ENCODE measurements around the gene LDHAL6B. TPM values are rescaled to one million over a fixed set of nuclear protein-coding genes. Genes with fewer than 3 reads are reported as not detected.

LDHAL6B gene
- total RNA-seq, 2 experiments from 2014 or later: not detected

DNA sequence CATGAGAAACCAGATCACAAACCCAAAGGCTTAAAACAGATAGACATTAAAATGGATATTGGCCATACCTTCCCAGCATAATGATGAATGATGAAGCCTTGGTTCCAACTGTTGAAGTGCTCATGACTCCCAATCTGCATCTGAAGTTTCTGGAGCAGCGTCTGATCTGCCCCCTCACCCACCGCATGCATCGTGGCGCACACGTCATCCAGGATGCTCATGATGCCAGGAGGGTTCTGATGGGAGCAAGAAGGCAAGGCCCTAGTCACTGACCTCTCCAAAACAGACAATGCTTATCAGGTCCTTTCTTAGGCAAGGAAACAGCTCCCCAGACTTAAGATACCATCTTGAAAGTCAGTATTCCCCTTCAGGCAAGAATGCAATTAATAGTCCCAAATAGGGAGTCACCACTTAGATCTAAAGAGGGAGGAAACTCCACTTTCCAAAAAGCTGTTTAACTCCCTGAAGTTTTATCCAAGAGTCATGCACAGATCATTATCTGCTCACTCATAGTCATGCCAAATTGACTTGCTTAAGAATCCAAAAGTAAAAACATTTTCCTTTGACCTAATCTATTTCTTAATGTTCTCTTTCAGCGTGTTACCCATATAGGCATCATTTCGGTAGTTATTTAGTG, 2.1 kb downstream of the LDHAL6B start:
- no peak for DNase-seq
- CTCF ChIA-PET: interaction anchor here (1.2 kb wide), 1 partner anchor 9 kb away, joined by 3 read pairs; no protein-coding TSS in a partner anchor
- peaks cover 2% of the 10 kb centered on the region for H3K36me3 Mint-ChIP-seq (ENCODE audit: low read depth)
- H3K4me3 Mint-ChIP-seq: no peak overlapping the region
- no peak overlapping the region for H3K27ac Mint-ChIP-seq
- POLR2A ChIA-PET: no interaction called here
- H3K4me1 Mint-ChIP-seq: no peaks in the 10 kb centered on the region
- H3K9me3 Mint-ChIP-seq: no peaks in the 10 kb centered on the region
- peaks cover 2% of the 10 kb centered on the region for H3K27me3 Mint-ChIP-seq

DNA sequence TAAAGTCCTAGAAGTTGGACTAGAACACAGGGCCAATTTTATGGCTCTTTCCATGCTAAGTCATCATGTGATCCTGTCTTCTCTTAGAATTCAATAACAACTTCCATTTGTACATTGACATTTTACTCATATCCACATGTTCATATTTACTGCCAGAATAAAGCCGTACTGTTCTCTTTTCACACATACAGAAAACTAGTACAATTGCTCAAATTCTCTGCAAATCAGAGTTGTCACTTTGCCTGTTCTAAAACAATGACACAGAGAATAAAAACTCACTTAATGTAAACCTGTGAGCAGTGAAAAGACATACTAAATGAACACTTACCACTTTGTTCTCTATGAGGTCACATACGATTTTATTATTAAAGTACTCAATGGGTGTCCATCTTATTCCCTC, 3.5 kb downstream of the LDHAL6B start:
- no peaks in the 10 kb centered on the region for H3K4me1 Mint-ChIP-seq
- no peaks in the 10 kb centered on the region for H3K9me3 Mint-ChIP-seq
- CTCF ChIA-PET: no interaction called here
- H3K27ac Mint-ChIP-seq: no peak overlapping the region
- POLR2A ChIA-PET: no interaction called here
- H3K27me3 Mint-ChIP-seq: peaks cover 8% of the 10 kb centered on the region
- H3K4me3 Mint-ChIP-seq: no peak overlapping the region
- H3K36me3 Mint-ChIP-seq (ENCODE audit: low read depth): peaks cover under 1% of the 10 kb centered on the region
- DNase-seq: no peak

DNA sequence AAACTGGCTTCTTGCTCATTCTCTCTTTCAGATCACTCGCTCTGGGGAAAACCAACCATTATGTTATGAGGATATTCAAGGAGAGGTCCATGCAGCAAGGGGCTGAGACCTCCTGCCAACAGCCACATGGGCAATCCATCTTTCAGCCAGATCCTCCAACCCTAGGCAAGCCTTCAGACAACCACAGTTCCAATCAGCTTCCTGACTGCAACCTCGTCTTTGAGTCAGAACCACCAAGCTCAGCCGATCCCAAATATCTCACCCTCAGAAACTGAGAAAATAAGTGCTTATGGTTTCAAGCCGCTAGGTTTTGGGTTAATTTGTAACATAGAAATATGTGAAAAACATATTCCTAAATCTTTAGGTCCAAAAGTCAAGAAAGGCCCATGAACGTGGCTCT, 10.3 kb downstream of the LDHAL6B start:
- ChIA-PET CTCF (no interaction called here), POLR2A (no interaction called here)
- Mint-ChIP-seq H3K4me3 (no peak overlapping the region), H3K9me3 (no peaks in the 10 kb centered on the region), H3K36me3 (ENCODE audit: low read depth) (no peaks in the 10 kb centered on the region), H3K27ac (no peak overlapping the region), H3K4me1 (peaks cover 3% of the 10 kb centered on the region), H3K27me3 (peaks cover 13% of the 10 kb centered on the region)
- no peak for DNase-seq

DNA sequence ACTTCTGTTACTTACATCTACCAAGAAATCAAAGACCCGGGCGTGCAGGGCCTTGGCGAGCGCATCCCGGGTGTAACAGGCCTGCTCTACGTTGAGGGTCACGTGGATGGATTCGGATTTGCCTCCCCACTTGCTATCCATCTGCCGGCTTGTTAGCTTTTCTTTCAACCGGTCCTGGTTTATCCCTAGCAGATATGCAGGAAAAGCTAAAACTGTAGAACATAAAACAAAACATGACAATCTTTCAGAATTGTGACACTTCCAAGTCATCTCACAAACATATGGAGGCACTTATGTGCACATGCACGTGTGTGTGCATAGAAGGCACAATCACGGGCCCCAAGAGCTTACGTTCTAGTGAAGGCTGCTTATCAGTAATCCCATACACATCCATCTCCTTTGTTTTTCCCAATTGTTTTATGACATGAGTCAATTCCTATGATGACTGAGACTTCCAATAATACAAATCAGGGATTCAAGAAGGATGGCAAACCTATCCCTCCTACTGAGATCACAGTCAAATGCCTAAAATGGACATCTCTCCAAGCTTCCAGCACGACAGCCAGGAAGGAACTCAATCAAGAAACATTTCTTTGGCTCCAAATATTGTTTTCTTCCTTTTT, 11.3 kb downstream of the LDHAL6B start:
- no peak overlapping the region for H3K4me3 Mint-ChIP-seq
- CTCF ChIA-PET: interaction anchor here (1.0 kb wide), 1 partner anchor 10 kb away, joined by 3 read pairs; no protein-coding TSS in a partner anchor
- no peaks in the 10 kb centered on the region for H3K9me3 Mint-ChIP-seq
- DNase-seq: no peak
- no peak overlapping the region for H3K27ac Mint-ChIP-seq
- peaks cover 15% of the 10 kb centered on the region for H3K27me3 Mint-ChIP-seq
- POLR2A ChIA-PET: interaction anchor here (0.6 kb wide), 1 partner anchor 412 kb away, joined by 3 read pairs; no protein-coding TSS in a partner anchor
- H3K36me3 Mint-ChIP-seq (ENCODE audit: low read depth): no peaks in the 10 kb centered on the region
- H3K4me1 Mint-ChIP-seq: peaks cover 11% of the 10 kb centered on the region

DNA sequence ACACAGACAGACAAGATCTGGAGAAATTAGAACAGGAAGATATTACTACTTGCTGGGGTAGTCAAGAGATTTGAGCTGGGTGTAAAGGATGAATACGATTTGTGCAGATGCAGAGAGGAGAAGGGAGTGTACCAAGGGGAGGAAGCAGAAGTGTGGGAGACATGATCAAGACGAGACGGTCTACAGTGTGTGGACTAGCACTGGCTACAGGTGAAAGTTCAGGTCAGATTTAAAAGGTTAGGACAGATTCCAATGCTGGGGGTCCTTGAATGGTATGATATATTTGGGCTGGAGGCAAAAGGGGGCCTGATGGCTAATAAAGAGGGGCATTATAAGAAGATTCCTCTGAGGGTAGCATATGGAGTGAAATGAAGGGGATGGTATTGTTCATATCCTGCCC, 12.1 kb downstream of the LDHAL6B start:
- H3K27ac Mint-ChIP-seq: no peak overlapping the region
- H3K4me3 Mint-ChIP-seq: no peak overlapping the region
- H3K27me3 Mint-ChIP-seq: peaks cover 16% of the 10 kb centered on the region
- peaks cover 11% of the 10 kb centered on the region for H3K4me1 Mint-ChIP-seq
- ChIA-PET POLR2A (no interaction called here), CTCF (no interaction called here)
- no peaks in the 10 kb centered on the region for H3K36me3 Mint-ChIP-seq (ENCODE audit: low read depth)
- H3K9me3 Mint-ChIP-seq: no peaks in the 10 kb centered on the region
- DNase-seq: no peak

DNA sequence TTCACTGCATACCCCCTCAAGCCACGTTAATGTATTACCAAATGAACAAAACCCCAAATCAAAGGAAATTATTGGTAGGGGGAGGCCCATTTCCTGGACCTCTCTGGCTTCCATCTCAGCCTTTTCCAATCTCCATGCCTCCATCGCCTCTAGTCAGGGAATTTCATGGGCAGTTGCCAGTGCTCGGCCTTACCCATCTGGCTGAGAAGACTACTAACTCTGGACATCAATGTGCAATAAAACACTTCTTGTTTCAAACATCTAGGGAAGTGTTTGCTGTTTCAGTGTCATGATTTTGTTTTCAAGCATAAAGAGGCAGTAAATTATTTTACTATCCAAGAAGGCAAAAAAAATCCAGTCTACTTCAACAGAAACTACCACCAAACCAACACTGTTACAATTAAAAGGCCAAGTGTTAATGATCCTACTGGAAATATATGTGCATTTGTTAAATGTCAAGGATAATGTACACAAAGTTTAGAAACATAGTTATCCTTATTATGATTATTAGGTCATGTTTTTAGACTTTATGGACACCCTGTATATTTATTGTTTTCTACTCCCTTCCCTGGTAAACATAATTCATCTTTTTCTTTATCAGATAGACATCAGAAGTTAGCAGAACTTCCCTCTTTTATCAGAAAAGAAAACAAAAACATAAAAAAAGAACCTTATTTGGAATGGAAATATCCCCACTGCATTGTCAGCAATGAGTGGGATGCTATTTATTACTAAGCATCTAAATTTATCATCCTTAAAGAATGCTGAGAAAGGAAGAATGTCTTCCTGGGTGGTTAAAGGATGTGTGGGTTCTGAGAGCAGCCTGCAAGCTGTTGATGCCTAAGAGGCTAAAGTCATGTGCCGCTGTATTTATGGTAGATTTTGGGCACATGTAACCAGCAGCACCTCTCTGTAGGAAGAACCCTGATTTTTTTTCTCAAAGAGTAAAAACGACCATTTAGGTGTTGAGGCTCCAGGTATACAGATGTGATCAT, 15.2 kb downstream of the LDHAL6B start:
- no peak overlapping the region for H3K27ac Mint-ChIP-seq
- no peak for DNase-seq
- H3K27me3 Mint-ChIP-seq: peaks cover 7% of the 10 kb centered on the region
- ChIA-PET CTCF (no interaction called here), POLR2A (no interaction called here)
- H3K4me3 Mint-ChIP-seq: no peak overlapping the region
- peaks cover 11% of the 10 kb centered on the region for H3K4me1 Mint-ChIP-seq
- H3K36me3 Mint-ChIP-seq (ENCODE audit: low read depth): peaks cover under 1% of the 10 kb centered on the region
- no peaks in the 10 kb centered on the region for H3K9me3 Mint-ChIP-seq

DNA sequence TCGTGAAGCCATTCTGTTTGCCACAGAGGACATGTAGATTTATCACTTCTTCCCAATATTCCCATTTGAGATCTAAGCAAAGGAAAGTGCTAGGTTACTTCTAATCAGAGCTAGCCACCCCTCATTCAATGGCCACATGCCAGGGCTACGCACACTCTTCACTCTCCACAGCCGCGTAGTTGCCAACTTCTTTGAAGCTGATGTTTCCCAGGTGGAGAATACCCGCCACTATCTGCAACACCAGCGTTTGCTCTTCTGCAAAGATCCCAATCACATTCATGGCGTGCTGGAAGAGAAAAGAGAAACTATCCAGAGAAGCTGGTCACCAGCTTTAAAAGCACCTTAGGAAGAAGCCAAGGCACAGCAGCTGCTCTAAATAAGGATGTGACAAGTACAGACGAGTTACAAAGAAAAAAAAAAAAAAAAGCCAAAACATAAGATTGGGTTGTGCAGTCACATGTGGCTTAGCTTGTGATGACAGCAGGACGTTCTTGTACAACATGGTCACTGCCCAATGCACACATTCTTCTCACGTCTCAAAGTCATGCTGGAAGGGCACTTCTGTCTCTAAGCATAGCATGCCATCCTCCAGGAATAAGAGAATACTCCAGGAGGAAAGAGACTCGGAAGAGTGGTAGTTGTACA, 16.4 kb downstream of the LDHAL6B start:
- no peaks in the 10 kb centered on the region for H3K9me3 Mint-ChIP-seq
- peaks cover 9% of the 10 kb centered on the region for H3K27me3 Mint-ChIP-seq
- no peak overlapping the region for H3K4me3 Mint-ChIP-seq
- peaks cover 13% of the 10 kb centered on the region for H3K4me1 Mint-ChIP-seq
- CTCF ChIA-PET: interaction anchor here (0.5 kb wide), 1 partner anchor 75 kb away, joined by 4 read pairs; no protein-coding TSS in a partner anchor
- POLR2A ChIA-PET: no interaction called here
- H3K36me3 Mint-ChIP-seq (ENCODE audit: low read depth): peaks cover 4% of the 10 kb centered on the region
- DNase-seq: no peak
- H3K27ac Mint-ChIP-seq: no peak overlapping the region

DNA sequence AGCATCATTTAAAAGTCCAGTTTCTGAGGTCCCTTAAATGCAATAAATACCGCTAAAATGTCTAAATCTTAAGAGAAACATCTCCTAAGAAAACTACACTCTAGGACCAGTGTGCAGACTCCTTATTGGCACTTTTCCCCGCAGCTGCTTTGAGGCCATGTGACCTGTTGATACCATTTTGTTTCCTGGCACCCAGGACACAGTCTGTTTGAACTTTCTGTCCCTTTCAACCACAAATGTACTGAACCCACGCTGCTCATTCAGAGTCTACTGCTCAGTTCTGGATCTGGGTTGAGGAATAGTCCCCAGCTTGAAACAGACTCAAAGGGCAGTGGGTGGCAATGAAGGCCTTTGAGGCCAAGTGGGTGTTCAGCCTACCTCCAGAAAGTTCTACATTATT, 17.1 kb downstream of the LDHAL6B start:
- Mint-ChIP-seq H3K27me3 (peaks cover 9% of the 10 kb centered on the region), H3K36me3 (ENCODE audit: low read depth) (peaks cover 4% of the 10 kb centered on the region), H3K9me3 (no peaks in the 10 kb centered on the region), H3K4me3 (no peak overlapping the region), H3K27ac (no peak overlapping the region), H3K4me1 (peaks cover 13% of the 10 kb centered on the region)
- ChIA-PET POLR2A (no interaction called here), CTCF (interaction anchor here (0.5 kb wide), 1 partner anchor 74 kb away, joined by 4 read pairs; no protein-coding TSS in a partner anchor)
- no peak for DNase-seq

DNA sequence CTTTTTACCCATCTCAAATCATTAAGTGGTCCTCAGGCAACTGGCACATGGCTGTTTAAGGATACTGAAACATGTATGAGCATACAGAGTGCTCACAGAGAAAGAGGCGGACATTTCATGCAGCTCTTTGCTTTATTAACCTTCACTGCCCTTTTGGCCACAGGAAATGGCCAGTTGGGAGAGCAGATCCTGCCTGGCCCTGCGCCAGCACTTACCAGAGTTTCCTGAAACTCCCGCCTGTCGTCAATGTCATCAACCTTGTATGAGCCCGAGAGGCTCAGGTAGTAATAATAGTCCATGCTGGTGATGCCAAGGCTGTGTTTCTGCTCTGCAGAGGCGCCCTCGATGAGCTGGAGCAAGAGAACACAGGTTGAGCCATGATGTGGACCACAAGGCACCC, 17.8 kb downstream of the LDHAL6B start:
- DNase-seq: no peak
- Mint-ChIP-seq H3K4me1 (peaks cover 13% of the 10 kb centered on the region), H3K36me3 (ENCODE audit: low read depth) (peaks cover 4% of the 10 kb centered on the region), H3K27ac (no peak overlapping the region), H3K4me3 (no peak overlapping the region), H3K9me3 (no peaks in the 10 kb centered on the region), H3K27me3 (peaks cover 9% of the 10 kb centered on the region)
- CTCF ChIA-PET: interaction anchor here (1.4 kb wide), 1 partner anchor 23 kb away, joined by 3 read pairs; no protein-coding TSS in a partner anchor
- POLR2A ChIA-PET: interaction anchor here (0.7 to 1.1 kb wide), 2 partner anchors 16 to 23 kb away, joined by 3 read pairs; no protein-coding TSS in a partner anchor

DNA sequence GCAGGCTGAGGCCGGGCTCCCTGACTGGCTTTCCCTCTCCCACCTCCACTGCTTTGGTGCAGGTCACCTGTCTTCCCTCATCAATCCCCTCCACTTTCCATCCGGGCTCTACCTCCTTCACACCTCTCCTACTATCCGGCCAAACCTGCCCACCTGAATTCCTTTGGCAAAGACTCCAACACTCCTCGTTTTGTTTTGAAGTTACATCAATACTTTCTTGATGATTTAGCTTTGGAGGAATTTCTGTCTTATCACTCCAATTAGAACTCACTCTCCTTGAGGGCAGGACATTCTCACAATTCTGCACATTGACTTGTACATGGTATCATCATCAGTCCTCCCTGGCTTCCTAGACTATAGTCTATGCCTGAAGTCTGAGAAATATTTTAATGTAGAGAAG, 20.4 kb downstream of the LDHAL6B start:
- no peak for DNase-seq
- no peak overlapping the region for H3K4me3 Mint-ChIP-seq
- H3K27me3 Mint-ChIP-seq: peaks cover 11% of the 10 kb centered on the region
- no peak overlapping the region for H3K27ac Mint-ChIP-seq
- peaks cover 9% of the 10 kb centered on the region for H3K4me1 Mint-ChIP-seq
- ChIA-PET POLR2A (no interaction called here), CTCF (interaction anchor here (0.7 kb wide), 1 partner anchor 8 kb away, joined by 3 read pairs; no protein-coding TSS in a partner anchor)
- peaks cover 4% of the 10 kb centered on the region for H3K36me3 Mint-ChIP-seq (ENCODE audit: low read depth)
- H3K9me3 Mint-ChIP-seq: no peaks in the 10 kb centered on the region

DNA sequence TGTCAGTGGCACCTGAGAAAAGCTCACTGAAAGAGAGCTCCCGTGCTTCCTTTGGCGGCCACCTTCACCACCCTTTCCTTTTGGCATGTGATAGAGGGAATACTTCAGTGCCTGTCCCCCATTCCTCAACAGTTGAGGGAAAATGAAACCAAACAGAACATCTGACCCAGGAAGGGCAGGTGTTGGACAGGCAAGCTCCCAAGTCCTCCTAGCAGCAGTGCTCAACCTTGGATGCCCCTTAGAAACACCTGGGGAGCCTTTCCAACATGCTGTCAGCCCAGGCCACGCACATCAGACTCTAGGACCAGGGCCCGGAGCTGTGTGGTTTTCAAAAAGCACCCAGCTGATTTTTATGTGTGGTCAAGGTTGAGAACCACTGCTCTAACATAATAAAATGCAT, 22.4 kb downstream of the LDHAL6B start:
- CTCF ChIA-PET: no interaction called here
- Mint-ChIP-seq H3K4me3 (no peak overlapping the region), H3K4me1 (peaks cover 2% of the 10 kb centered on the region), H3K27ac (no peak overlapping the region), H3K9me3 (no peaks in the 10 kb centered on the region), H3K27me3 (peaks cover 11% of the 10 kb centered on the region), H3K36me3 (ENCODE audit: low read depth) (peaks cover 4% of the 10 kb centered on the region)
- POLR2A ChIA-PET: no interaction called here
- DNase-seq: no peak

DNA sequence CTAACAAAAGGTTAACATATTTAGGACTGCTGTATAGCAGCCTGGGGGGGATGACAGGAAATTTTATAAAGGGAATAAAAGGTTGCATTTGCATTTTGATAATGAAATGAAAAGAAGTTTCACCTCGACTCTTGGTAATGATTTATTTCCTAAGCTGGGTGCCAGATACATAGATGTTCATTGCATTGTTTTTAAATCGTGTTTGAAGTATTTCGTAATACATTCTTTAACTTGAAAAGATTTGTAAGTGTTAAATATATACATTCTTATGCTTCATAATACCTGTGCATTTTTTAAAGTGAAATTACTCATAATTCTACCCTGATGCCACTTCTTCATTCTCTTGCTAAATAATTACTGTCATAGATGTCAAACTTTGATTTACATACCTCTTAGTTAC, 22.8 kb downstream of the LDHAL6B start:
- Mint-ChIP-seq H3K36me3 (ENCODE audit: low read depth) (peaks cover 4% of the 10 kb centered on the region), H3K4me1 (peaks cover 2% of the 10 kb centered on the region), H3K27ac (no peak overlapping the region), H3K27me3 (peaks cover 12% of the 10 kb centered on the region), H3K4me3 (no peak overlapping the region), H3K9me3 (no peaks in the 10 kb centered on the region)
- DNase-seq: no peak
- ChIA-PET CTCF (no interaction called here), POLR2A (no interaction called here)

All from activated CD4-positive, alpha-beta memory T cell treated with anti-CD3 and anti-CD28 coated beads, Interleukin-2, amount 10 ng/mL, durations not matched to agents 7 days and 5 days (primary cell).